GM12878 (cell line): ENCODE measurements around the gene AOPEP. TPM values are rescaled to one million over a fixed set of nuclear protein-coding genes. Genes with fewer than 3 reads are reported as not detected.

Experiments used
- ATAC-seq: fragments of 200-7000 bp; cut with Tn5 transposase; 3 replicates; pipeline ENCODE4 v1.9.1; 2020; ENCODE audit warnings: mild to moderate bottlenecking, moderate library complexity
- BruUV-seq: library from RNA; stranded (reverse); fragments of 400-500 nt; replicated peaks from 2 replicates; lab custom pipeline; 2021; lab: Mats Ljungman, UMichigan
- CTCF ChIA-PET: fragments of 300-600 bp; sonication (Branson Sonifier 250); formaldehyde crosslinking; extraction: SDS; loops from one replicate; lab custom pipeline; 2021; ENCODE audit warnings: inconsistent platforms; lab: Yijun Ruan, JAX
- POLR2A ChIA-PET: fragments of 350-600 bp; formaldehyde crosslinking; extraction: SDS; loops from one replicate; lab custom pipeline; 2021; ENCODE audit warnings: inconsistent platforms; lab: Charles Lee
- RAD21 ChIA-PET: fragments of 300-600 bp; sonication (Branson Sonifier 250); formaldehyde crosslinking; loops from one replicate; lab custom pipeline; 2023; ENCODE audit warnings: antibody characterized with exemption; ENCODE audit not compliant: unreplicated experiment; lab: Charles Lee
- SMC1A ChIA-PET: fragments of 300-600 bp; sonication (Branson Sonifier 250); formaldehyde crosslinking; loops from one replicate; lab custom pipeline; 2023; ENCODE audit not compliant: unreplicated experiment, uncharacterized antibody; lab: Charles Lee
- DNase-seq: peaks from one replicate; pipeline ENCODE4 v3.0.0-alpha.2; 2011; ENCODE audit warnings: low read depth, low spot score
- FAIRE-seq: peaks from 3 replicates; lab custom pipeline; 2011; peaks lifted over from hg19 to GRCh38; lab: Jason Lieb, UNC
- H2AFZ ChIP-seq: 2 replicates; pipeline ENCODE4 v1.6.0; 2011; ENCODE audit warnings: low read depth, low read length, control low read depth; ENCODE audit not compliant: control insufficient read depth
- H3K27ac ChIP-seq: 2 replicates; pipeline ENCODE4 v1.5.1; 2011; ENCODE audit warnings: control low read depth; ENCODE audit not compliant: control insufficient read depth, insufficient read depth
- H3K27me3 ChIP-seq, 2 experiments: replicated peaks in 1 of 2; 2 replicates each; pipeline versions ENCODE4 v1.6.0 to v1.6.1; 2011; ENCODE audit warnings: low read length in 1 of 2; ENCODE audit not compliant: control insufficient read depth in 2 of 2, insufficient read depth in 2 of 2
- H3K36me3 ChIP-seq, 2 experiments: 2 replicates each; pipeline ENCODE4 v1.5.1; 2011; ENCODE audit warnings: low read length in 1 of 2; ENCODE audit not compliant: control insufficient read depth in 2 of 2, insufficient read depth in 2 of 2
- H3K4me1 ChIP-seq: 2 replicates; pipeline ENCODE4 v1.6.1; 2011; ENCODE audit warnings: mild to moderate bottlenecking, low read length, moderate library complexity, mixed read lengths; ENCODE audit not compliant: control insufficient read depth, insufficient read depth
- H3K4me2 ChIP-seq: 2 replicates; pipeline ENCODE4 v1.6.0; 2011; ENCODE audit warnings: control low read depth; ENCODE audit not compliant: control insufficient read depth, insufficient read depth
- H3K4me3 ChIP-seq: fragments of 200-600 bp; sonication (generic); 2 replicates; pipeline ENCODE4 v1.5.1; 2016
- H3K79me2 ChIP-seq: 2 replicates; pipeline ENCODE4 v1.6.0; 2011; ENCODE audit warnings: low read length; ENCODE audit not compliant: control insufficient read depth, insufficient read depth
- H3K9ac ChIP-seq: 2 replicates; pipeline ENCODE4 v1.8.0; 2011; ENCODE audit warnings: low read length, control low read depth, mixed read lengths; ENCODE audit not compliant: control insufficient read depth, insufficient read depth
- H3K9me3 ChIP-seq: replicated peaks from 3 replicates; pipeline ENCODE4 v1.5.1; 2011; ENCODE audit warnings: mild to moderate bottlenecking, low read length; ENCODE audit not compliant: control insufficient read depth, insufficient read depth
- H4K20me1 ChIP-seq: 2 replicates; pipeline ENCODE4 v1.6.0; 2011; ENCODE audit not compliant: control insufficient read depth, insufficient read depth
- BRCA1 ChIP-seq: IDR thresholded peaks from 2 replicates; pipeline ENCODE4 v1.6.1; 2011; ENCODE audit warnings: low read depth, low read length, improper control_type of control experiment
- GABPA ChIP-seq: IDR thresholded peaks from 2 replicates; pipeline ENCODE4 v1.6.1; 2014; ENCODE audit warnings: antibody characterized with exemption, low read depth, mild to moderate bottlenecking, inconsistent platforms
- MEF2B ChIP-seq: fragments of 450-650 bp; IDR thresholded peaks from 2 replicates; pipeline ENCODE4 v1.6.1; 2018; ENCODE audit warnings: mild to moderate bottlenecking, moderate library complexity; ENCODE audit not compliant: partially characterized antibody, poor library complexity, severe bottlenecking
- MXI1 ChIP-seq: fragments of 150-350 bp; IDR thresholded peaks from 2 replicates; pipeline ENCODE4 v1.6.1; 2011; ENCODE audit warnings: low read depth, mild to moderate bottlenecking, inconsistent platforms, low read length, improper control_type of control experiment
- PAX5 ChIP-seq: IDR thresholded peaks from 2 replicates; pipeline ENCODE4 v1.6.1; 2011; ENCODE audit warnings: low read depth, low read length, borderline replicate concordance
- PAX8 ChIP-seq: fragments of 450-650 bp; IDR thresholded peaks from 2 replicates; pipeline ENCODE4 v1.6.1; 2017; ENCODE audit warnings: mild to moderate bottlenecking, moderate library complexity
- POU2F2 ChIP-seq: IDR thresholded peaks from 3 replicates; pipeline ENCODE4 v1.6.1; 2011; ENCODE audit warnings: low read depth, mild to moderate bottlenecking, low read length, borderline replicate concordance
- ZZZ3 ChIP-seq: IDR thresholded peaks from 2 replicates; pipeline ENCODE4 v1.6.1; 2011; ENCODE audit warnings: low read depth; ENCODE audit not compliant: control insufficient read depth, insufficient read length
- WGBS: methylation state at CpG from one replicate; pipeline ENCODE4 v1.1.6; 2016; ENCODE audit warnings: low lambda C conversion rate; ENCODE audit not compliant: insufficient replicate concordance, insufficient coverage; ENCODE audit errors: missing lambda C conversion rate; 5-methylcytosine and 5-hydroxymethylcytosine counted together
- in situ Hi-C: fragments of 300-500 bp; cut with MboI; formaldehyde crosslinking; loops from 9 replicates; pipeline ENCODE4 v1.14.3; 2018; ENCODE audit warnings: mixed read lengths
- intact Hi-C: fragments of 100-400 bp; cut with micrococcal nuclease; formaldehyde crosslinking; loops from one replicate; pipeline ENCODE4 v1.14.2; 2022; ENCODE audit not compliant: unreplicated experiment
- polyA plus RNA-seq, 11 experiments: library from polyadenylated mRNA; depleted of rRNA in 4 of 11; unstranded in 6 of 11; stranded (reverse) in 5 of 11; fragments of >200 nt; fragmentation: Nextera tagmentation in 4 of 11; fragmentation: Illumina TruSeq in 1 of 11; extraction: Ambion mirVana in 4 of 11; extraction: Trizol in 1 of 11; gene quantifications; 1 replicate in 1 of 11; 2 replicates in 10 of 11; pipeline versions ENCODE4 v1.2.1 to v1.2.3, GENCODE V29; 2011 to 2016; ENCODE audit warnings: inconsistent platforms in 2 of 11, missing spikeins in 2 of 11, low read depth in 1 of 11
- total RNA-seq, 4 experiments: library from RNA; depleted of rRNA in 3 of 4; stranded (reverse); fragments of >200 nt in 3 of 4; fragmentation: Illumina TruSeq in 1 of 4; extraction: Trizol in 1 of 4; gene quantifications; 2 replicates each; pipeline versions ENCODE4 v1.2.1 to v1.2.3, GENCODE V29; 2013 to 2021

AOPEP gene
- total and polyA plus RNA-seq, 10 of the 15 experiments (the other 5 are each of a cell fraction or from before 2014, with no cell fraction given): 2.3 to 16.9 (median 10.1) TPM

DNA sequence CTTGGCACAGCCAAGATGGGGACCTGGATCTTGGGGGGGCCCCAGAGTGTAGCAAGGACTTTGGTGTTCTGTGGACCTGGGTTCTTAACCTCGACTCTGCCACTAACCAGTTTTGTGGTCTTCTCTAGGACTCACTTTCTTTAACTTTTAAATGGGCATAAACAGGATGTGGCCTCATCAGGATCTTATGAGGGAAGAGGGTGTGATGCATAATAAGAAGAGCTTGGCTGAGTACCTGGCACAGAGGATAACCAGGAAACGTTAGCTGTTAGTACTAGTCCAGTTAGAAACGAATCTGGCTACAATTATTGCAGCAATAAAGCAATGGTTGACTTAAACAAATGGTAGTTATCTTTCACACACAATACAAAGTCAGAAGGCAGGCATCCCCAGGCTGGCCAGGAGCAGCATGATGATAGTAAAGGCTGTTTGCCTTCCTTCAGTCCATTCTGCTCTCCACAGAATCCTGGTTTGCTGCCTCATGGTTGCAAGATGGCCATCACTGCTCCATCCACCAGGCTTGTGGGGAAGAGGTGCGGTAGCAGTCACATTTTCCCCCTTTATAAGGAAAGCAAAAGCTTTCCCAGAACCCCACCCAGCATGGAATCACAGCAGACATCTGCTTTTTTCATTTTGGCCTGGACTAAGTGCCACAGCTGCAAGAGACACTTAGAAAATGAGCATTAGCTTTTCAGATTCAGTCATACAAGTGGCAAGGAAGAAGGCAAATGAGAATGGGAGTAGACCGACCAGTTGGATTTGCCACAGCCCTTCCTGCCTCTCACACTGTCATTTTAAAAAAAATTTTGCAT lies 225.0 kb downstream of the AOPEP start:
- Histone ChIP-seq H3K4me3 (no peak overlapping the region), H3K4me2 (no peak overlapping the region), H2AFZ (no peak overlapping the region), H3K9ac (no peak overlapping the region), H4K20me1 (peaks cover 3% of the 10 kb centered on the region; the same call in 1 of the 2 replicates), H3K9me3 (no peaks in the 10 kb centered on the region), H3K27me3 (no peaks in the 10 kb centered on the region), H3K36me3 (no peaks in the 10 kb centered on the region; a peak in 2 of 4 replicates), H3K27ac (no peak overlapping the region), H3K79me2 (no peaks in the 10 kb centered on the region), H3K4me1 (no peaks in the 10 kb centered on the region)
- no TSS peak for BruUV-seq
- no peak for DNase-seq
- FAIRE-seq: no peak
- WGBS: 38% methylated on average over 5 of the region's 5 CpGs
- ATAC-seq: no peak
- ChIA-PET SMC1A (no interaction called here), RAD21 (no interaction called here), POLR2A (no interaction called here), CTCF (no interaction called here)
- in situ Hi-C loops (no loop called here), intact Hi-C loops (no loop called here)
- TF ChIP-seq POU2F2 (no peak), ZZZ3 (no peak), PAX5 (no peak), PAX8 (no peak), BRCA1 (no peak), GABPA (no peak), MXI1 (no peak), MEF2B (no peak)
